Globus pallidus (tissue), 1 donor: ENCODE measurements around the gene CPHXL2.
A peak's percentile ranks its signal among the peaks of the same experiment; 100 is the strongest.

Source experiments
- DNase-seq: peaks from one replicate; pipeline ENCODE4 v3.0.0-alpha.2; 2015; ENCODE audit warnings: low spot score

CPHXL2 gene

DNA sequence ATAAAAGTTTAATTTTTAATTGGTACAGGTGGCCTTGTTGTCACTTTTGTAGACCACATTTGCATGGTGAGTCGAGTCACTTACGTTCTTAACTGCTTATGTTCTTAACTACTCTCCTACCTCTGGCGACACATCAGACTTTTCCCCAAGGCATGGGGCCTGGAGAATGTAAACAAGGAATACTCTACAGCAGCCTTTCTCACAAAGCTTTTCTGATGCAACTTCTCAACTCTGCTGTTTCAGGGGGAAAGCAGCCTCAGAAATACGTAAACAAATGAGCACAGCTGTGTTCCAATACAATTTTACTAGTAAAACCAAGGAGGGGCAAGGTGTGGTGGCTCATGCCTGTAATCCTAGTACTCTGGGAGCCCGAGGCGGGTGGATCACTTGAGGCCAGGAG, 36.2 kb downstream of the CPHXL2 start:
- DNase-seq = no peak

DNA sequence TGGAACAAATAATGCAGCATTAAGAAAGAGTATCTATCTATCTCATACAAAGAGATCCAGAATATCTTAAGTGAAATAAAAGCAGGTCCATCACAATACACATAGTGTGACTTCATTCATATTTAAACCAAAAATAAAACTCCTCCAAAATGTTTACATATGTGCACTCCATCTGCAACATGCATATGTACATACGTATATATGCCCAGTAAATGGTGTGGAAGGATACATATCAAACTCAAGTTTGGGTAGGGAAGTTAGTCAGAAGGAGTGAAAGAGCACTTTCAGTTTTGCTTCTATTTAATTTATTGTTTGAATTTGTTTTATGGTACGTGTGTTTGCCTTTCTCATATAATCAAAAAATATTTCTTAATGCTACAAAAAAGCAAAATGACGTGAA, 41.8 kb downstream of the CPHXL2 start:
- DNase-seq = no peak

DNA sequence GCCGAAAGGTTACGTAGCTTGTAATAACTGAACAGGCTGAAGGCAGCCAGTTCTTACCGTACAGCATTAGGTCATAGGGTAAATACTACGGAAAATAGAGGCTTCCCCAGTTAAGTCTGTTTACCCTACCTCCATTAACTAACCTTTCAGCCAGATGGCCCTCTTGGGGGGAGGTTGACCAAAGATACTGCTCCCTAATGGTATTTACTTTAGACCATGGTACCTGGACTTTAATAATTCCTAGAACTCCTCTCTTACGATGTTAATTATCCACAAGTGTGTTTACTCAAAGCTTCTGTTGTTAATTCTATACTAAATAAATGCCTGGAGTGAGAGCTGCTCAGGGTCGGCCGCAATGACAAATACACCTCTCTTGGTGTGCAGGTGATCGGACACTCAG, 44.0 kb downstream of the CPHXL2 start:
- DNase-seq = no peak

GRCh38 chr16:75630052-75630451, 46.8 kb downstream of the CPHXL2 start:
- no peak for DNase-seq

DNA sequence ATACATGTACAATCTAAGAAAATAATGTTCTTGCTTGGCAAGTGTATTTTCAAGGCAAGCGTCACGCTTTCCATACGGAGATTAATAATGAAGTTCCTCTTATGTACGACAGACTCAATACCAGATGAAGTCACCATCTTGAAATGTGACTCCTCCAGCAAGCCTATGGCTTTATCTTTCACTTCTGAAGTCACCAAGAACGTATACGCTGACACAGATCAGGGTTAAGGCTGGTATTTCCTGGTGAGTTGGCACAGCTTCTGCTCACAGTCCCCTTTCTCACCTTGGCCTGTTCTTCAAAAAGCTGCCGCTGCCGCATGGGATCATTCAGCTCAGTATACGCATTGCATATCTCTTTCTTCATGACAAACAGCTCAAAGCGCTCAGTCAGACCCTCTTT, 47.7 kb downstream of the CPHXL2 start:
- DNase-seq = no peak

GRCh38 chr16:75628351-75628750, 48.5 kb downstream of the CPHXL2 start:
- no peak for DNase-seq

DNA sequence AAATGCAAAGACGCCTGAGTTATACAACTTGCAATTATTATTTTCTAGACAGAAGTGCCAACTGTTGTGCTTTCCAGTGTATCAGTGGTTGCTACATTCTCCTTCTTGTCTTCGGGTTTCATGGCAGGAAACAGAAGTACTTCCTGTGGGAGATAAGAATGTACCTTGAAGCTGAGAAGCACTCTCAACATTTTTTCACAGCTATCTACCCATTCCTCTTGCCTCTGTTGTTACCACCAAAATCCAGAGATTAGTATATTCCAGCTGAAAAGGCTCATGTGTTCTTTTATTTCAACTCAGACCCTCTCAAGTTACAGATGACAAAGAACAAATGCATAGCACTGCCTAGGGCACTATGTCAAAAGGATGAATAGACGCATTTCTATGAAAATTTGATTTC, 49.0 kb downstream of the CPHXL2 start:
- DNase-seq = no peak

DNA sequence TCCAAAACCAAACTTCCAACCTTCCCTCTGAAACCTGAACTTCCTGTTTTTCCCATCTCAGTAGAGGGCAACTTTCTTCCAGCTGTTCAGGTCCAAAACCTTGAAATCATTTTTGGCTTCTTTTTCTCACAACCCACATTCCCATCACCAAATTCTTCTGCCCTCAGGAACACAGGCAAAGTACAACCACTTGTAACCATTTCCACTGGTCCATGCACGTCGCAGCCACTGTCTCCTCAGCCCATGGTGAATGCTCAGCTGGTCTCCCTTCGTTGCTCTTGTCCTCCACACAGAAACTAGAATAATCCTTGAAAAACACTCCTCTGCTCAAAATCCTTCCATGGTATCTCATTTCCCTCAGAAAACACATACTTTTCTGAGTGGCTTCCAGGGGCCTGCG, 50.0 kb downstream of the CPHXL2 start:
- DNase-seq = no peak

DNA sequence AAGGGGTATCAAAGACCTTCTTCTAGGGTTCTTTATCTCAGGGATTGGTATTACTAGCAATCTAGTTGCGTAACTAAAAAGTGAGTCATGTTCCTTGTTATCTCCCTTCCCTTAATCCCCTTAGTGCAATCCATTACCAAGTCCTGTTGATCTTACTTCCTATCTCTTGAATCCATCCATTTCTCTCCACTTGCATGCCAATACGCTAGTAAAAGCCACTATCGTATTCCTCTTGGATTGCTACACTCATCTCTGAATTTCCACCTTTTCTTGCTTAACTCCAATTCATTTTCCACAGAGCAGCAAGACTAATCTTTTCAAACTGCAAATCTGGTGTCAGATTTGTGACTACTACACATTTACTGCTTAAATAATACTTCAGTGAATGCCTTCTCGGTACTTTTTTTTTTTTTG, 51.9 kb downstream of the CPHXL2 start:
- DNase-seq = no peak

DNA sequence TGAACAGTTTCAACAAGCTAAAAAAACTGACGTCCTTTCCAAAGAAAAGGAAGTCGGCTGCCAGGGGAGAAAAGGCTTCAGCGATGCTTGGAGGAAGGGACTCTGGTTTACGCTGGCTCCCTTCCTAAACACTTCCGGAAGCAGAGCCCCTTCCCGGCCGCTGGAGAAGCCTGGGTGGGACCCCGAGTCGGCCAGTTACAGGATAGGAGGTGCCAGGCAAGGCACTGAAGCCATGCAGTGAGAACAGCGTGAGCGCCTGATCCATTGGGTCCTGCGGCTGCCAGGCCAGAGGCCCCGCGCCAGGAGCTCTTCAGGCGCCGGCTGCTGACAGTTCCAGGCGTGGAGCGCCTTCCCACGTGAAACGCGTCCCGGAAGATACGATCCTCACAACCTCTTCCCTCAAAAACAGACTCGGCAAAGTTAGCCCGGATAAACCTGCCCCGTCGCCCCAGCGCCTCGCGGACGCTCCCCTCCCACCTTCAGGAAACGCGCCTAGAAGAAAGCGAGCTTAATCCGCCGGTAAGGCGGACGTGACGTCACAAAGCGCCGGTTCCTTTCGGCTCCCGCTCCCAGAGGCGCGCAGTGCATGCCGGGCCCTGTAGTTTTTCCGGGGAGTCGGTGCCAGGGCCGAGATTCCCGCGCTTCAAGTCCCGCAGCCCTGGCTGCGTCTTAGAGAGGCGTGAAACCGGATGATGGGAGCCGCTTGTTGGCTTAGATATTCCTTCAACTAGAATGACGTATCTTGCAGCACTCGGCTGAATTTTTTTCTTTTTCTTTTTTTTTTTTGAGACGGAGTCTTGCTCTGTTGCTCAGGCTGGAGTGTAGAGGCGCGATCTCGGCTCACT, 53.8 kb downstream of the CPHXL2 start, which contains the start of gene ADAT1:
Gene ADAT1 (minus strand): TSS at position 521 of the 845 bp plus-strand sequence. CDS start 2,482 bp downstream, outside the sequence.
- DNase-seq = peak; percentile 96

- DNase-seq = peak; percentile 23
These were observed 55.7 kb downstream of the CPHXL2 start for GRCh38 chr16:75621170-75621477.

- no peak for DNase-seq
These were observed 56.3 kb downstream of the CPHXL2 start for GRCh38 chr16:75620326-75621169.

DNA sequence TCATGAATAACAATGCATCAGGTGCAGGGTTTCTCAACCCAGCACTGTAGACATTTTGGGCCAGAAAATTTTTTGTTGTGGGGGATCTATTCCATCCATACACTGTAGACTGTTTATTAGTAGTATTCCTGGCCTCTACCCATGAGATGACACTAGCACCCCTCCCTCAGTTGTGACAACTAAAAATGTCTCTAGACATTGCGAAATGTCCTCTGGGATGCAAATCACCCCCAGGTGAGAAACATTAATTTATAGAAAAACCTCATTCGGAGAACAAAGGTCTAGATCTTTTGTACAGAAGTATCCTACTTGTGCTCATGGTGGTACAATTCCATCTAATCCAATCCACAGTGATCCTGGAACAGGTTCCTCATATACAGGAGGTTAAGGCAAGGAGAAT, 58.0 kb downstream of the CPHXL2 start:
- DNase-seq = no peak

- no peak for DNase-seq
These were observed 59.7 kb downstream of the CPHXL2 start for GRCh38 chr16:75617121-75617520.

DNA sequence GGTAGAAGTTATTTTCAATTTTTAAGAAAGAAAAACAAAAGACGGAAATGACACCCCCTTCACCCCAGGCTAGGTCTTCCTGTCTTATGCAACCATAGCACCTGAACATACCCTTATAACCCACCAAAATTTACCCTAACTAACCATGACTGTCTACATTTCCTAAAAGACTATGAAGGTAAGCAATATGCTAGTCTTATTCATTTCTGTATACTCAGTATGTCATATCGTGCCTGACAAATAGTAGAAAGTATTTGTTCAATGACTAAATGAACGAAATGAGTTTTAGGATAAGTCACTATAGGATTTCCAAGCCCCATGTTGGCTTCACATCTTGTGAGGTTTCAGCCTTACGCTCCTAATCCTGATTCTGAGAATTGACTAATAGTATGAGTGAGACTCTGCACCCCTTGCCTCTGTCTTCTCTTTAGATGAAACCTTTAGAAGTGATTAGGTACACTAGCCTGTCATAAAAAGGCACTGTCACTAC, 60.2 kb downstream of the CPHXL2 start:
- no peak for DNase-seq

DNA sequence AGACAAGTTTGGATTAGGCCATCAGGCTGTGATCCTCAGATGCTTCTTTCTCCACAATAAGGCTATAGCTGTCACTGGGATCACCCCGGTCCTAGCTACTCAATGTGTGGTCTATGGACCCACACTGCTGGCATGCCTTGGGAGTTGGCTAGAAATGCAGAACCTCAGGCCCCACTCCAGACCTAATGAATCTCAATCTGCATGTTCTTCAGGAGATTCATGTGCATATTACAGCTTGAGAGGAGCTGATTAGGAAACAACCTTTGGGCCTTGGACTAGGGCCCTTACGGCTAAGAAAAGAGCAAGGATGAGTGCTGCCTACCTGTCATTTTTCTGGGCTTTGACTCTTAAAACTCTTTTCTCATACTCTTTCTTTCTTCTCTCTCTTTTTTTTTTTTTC, 61.2 kb downstream of the CPHXL2 start:
- no peak for DNase-seq

DNA sequence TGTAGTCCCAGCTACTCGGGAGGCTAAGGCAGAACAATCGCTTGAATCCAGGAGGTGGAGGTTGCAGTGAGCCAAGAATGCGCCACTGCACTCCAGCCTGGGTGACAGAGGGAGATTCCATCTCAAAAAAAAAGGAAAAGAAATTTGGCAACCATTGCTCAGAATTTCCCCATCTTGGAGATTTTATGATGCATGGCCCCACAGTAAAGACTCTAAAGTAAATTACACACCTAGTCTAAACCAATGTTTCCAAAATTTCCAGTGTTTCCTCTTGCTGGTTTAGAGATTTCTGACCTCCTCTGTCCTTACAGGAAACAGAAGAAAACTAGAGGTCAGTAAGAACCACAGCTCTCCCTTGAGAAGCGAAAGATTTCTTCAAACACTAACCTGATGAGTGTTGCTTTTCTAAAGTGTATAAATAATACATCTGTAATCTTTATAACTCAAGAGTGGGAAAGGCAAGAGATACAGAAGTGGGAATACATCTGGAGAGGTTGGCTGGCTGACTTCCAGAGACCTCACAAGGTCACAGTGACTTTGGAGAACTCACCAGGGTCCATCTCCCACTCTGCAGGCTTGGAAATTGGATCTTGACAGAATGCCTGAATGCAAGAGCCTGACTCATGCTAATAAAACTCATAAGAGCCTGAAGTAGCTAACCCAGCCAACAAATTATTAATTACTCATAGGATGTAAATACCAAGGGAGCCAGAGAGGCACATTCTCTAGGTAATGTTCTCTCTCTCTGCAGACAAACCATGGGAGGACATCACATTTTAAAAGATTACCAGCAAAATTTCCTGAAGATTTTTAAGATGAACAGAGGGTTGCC, 62.5 kb downstream of the CPHXL2 start:
- no peak for DNase-seq
